HG03039 (cell line): ENCODE measurements around the gene TSC22D1.
A peak's percentile ranks its signal among the peaks of the same experiment; 100 is the strongest.

ENCODE experiments used
- ATAC-seq: cut with Tn5 transposase; IDR thresholded peaks from one replicate; pipeline ENCODE4 v1.9.1; 2021; ENCODE audit warnings: mild to moderate bottlenecking, moderate library complexity; ENCODE audit not compliant: unreplicated experiment

TSC22D1 gene

DNA sequence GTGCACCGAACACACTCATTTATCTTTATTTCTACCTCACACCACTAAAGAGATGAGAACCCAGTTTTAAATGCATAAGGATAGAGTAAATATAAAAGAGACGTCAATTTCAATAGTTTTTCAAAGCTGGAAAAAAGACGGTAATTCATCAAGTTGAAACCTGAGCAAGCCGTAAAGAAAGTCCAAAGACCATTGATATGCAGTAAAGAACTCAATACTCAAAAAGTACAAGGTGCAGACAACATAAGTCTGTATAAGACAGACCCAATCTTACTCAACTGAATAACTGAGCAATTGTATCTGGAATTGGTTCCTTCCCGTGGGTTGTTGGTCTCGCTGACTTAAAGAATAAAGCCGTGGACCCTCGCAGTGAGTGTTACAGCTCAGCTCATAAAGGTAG, 120.4 kb downstream of the TSC22D1 start:
- ATAC-seq = no peak

GRCh38 chr13:44453881-44454280, 122.2 kb downstream of the TSC22D1 start:
- no peak for ATAC-seq

DNA sequence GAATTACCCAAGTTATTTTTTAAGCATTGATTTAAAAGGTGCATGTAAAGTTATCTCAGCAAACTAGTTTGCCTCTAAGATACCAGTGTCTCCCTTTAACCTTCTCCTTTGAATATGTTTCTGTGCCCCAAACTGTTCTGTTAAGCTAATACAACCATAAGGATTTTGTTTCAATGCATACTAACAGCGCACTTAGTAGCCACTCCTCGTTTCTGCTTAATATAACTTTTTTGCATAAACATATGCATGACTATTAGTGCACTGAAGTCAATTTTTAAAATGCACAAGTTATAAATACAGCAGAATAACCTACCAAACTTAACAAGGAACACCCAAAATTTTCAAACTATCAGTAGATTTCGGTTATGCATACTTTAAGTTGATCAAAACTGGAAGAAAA, 123.1 kb downstream of the TSC22D1 start:
- no peak for ATAC-seq

DNA sequence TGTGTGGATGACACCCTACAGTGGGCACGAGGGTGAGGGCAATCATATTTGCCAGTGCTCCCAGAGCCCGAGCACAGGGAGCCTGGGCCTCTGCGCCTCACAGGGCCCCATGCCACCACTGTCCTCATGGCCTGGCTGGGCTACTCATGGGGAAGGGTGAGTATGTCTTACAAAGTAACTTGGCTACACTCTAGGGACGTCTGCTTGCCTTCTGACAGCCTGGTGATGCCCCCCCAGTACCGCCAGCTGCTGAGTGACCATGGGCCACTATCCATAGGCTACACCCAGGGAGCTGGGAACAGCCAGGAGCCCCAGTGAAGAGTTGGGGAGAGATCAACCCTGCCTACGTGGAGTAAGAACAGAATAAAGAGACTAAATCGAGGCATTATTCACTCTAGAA, 123.7 kb downstream of the TSC22D1 start:
- no peak for ATAC-seq

- no peak for ATAC-seq
Observed at GRCh38 chr13:44451651-44452050, 124.5 kb downstream of the TSC22D1 start.

DNA sequence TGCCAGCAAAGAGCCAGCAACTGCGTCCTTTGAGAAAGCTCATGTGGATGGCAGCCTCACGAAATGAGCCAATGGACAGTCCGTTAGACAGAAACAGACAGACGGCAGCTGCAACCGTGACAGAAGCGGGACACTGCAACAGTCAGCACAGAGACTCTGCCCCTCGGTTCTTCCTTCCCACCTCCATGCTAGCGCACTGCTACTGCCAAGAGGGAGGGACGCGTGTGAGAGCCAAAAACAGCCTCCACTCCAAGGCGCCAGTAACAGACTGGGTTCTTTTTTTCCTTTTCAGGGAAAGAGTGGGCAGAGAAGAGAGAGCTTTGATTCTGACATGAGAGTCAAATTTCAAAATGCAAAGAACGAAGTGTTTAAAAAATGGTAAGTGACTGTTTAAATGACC, 125.0 kb downstream of the TSC22D1 start:
- ATAC-seq = no peak

- ATAC-seq = no peak
Observed at GRCh38 chr13:44449999-44450821, 125.9 kb downstream of the TSC22D1 start.

DNA sequence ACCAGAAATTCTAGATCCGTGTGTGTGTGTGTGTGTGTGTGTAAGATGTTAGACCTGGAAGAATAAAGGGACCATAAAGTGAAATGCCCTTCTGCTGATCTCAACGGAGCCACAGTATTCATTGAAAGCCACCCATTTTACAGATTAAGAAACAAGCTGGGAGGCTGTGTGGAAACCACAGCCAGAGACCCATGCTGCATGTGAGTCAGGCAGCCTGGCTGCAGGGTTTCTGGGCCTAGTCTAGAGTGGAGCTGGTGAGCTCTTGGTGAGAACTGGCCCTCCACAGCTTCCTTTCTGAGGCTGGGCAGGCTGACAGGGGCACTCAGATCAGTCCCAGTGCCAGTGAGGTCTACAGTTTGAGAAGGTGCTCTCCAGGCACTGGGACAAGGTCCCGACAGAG, 127.3 kb downstream of the TSC22D1 start:
- ATAC-seq = no peak

GRCh38 chr13:44448373-44448772, 127.8 kb downstream of the TSC22D1 start:
- ATAC-seq = no peak

DNA sequence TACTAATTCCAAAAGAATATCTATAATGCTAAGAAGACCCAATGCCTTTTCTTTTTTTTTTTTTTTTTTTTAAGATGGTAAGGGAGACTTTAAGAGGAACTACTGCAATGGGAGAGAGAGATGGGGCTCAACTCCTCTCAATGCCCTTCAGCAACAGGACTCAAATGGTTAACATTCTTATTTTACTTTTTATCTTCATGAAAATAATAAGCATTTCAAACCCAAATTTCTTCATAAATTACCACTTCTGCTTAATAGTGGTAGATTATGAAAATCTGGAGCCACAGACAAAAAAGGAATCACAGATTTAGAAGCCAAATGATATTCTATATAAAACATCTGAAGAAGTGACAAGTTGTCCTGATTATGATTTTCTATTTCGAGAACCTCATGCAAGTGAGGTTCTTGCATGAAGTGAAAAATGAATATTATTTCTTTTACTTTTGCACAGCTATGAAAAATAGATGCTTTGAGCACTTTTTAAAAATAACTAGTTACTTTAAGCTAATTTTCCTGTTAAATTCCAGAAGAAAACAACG, 128.3 kb downstream of the TSC22D1 start:
- ATAC-seq = no peak

DNA sequence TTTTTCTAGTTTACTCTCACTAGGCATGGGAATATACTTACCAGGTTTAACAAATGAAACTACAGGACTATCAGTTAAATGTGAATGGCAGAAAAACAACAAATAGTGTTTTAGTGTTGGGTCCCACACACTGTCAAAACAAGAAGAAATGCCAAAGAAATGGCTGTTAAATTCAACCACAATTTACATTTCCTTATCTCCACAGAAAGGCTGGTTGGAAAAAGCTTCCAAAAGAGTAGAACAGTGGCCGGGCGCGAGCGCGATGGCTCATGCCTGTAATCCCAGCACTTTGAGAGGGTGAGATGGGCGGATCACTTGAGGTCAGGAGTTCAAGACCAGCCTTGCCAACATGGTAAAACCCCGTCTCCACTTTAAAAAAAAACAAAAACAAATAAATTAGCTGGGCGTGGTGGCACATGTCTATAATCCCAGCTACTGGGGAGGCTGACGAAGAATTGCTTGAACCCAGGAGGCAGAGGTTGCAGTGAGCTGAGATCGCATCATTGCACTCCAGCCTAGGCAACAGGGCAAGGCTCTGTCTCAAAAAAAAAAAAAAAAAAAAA, 136.0 kb downstream of the TSC22D1 start:
- no peak for ATAC-seq

DNA sequence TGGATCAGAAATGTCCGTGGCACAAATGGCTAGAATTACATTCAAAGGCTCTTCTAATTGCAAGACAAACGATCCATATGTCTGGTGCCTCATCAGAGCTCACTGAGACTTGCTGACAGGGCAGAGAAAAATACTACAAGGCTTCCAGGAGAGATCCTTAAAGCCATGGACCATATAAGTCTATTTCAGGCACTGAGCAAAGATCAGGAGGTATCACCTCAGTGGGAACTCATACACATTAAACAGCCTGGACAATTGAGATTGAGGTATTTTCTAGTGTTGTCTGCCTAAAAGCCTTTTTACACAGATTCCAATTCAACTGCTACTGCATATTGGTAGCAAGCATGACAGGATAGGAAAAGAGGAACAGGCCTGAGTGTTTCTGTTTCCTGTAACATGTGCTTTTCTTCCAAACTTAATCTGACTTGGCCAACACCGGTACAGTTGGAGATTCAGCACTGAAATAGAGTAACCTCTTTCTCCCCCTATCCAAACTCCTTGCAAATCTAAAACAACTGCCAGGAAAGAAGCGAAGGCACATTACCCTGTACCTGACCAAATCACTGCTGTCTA, 136.6 kb downstream of the TSC22D1 start:
- no peak for ATAC-seq

- ATAC-seq = no peak
Observed at GRCh38 chr13:44438234-44438579, 137.9 kb downstream of the TSC22D1 start.

GRCh38 chr13:44437356-44438233, 138.5 kb downstream of the TSC22D1 start:
- no peak for ATAC-seq

- no peak for ATAC-seq
Observed at GRCh38 chr13:44436589-44437337, 139.4 kb downstream of the TSC22D1 start.

DNA sequence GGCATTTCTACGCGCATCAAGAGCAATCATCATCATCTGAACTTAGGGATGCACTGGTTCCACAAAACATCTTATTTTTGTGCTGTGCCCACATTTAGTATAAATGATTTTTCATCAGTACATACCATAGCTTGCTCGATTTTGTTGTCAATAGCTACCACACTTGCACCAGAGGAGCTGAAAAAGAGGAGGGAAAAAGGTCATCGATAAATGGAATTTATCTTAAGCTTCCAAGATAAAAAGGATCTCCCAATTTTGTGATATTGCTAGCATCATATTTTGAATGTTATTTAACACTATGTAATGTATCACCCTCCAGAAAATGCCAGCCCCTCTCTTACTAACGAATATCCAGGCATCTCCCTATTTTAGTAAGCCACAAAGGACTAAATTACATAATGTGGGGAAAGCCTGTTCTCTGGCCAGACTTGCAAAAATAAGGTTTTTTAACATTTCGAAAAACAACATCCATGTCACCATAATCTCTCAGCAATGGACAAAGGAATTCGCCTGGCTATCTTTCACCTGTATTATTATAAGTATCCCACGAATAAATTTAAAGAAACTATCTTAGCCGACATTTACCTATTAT, 140.1 kb downstream of the TSC22D1 start:
- ATAC-seq = no peak

GRCh38 chr13:44435142-44435918, 140.8 kb downstream of the TSC22D1 start:
- peak; percentile 66 for ATAC-seq

DNA sequence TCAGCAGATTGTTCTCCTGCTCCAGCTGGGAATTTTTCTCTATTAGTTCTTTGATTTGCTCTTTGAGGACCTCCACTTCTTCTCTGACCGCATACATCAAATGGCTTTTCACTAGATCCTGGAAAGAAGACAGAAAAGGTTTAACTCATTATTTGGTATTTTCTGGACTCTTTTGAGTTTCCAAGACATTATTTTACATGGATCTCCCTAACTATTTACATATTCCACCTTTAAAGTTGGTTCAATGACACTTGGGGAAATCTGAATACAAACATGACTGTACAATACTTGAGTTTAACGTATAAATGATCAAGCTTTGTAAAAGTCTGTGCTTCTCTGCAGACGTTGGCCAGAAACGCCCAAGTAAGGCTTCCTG, 141.4 kb downstream of the TSC22D1 start:
- ATAC-seq = no peak
